HEK293T (cell line): ENCODE results near the gene CDC34.

Source experiments
- ARNT ChIP-seq: fragments of 450-650 bp; IDR thresholded peaks from 2 replicates; pipeline ENCODE4 v1.6.1; 2017; ENCODE audit warnings: mild to moderate bottlenecking
- BHLHE40 ChIP-seq: fragments of 450-650 bp; IDR thresholded peaks from 2 replicates; pipeline ENCODE4 v1.6.1; 2016; ENCODE audit warnings: mild to moderate bottlenecking, moderate library complexity, borderline replicate concordance
- ELF4 ChIP-seq: fragments of 450-650 bp; IDR thresholded peaks from 2 replicates; pipeline ENCODE4 v1.6.1; 2017; ENCODE audit warnings: antibody characterized with exemption
- FOXA1 ChIP-seq: fragments of 450-650 bp; IDR thresholded peaks from 2 replicates; pipeline ENCODE4 v1.6.1; 2016; ENCODE audit warnings: mild to moderate bottlenecking
- FOXK2 ChIP-seq: fragments of 450-650 bp; IDR thresholded peaks from 2 replicates; pipeline ENCODE4 v1.6.1; 2016; ENCODE audit warnings: mild to moderate bottlenecking
- FOXM1 ChIP-seq: fragments of 450-650 bp; IDR thresholded peaks from 2 replicates; pipeline ENCODE4 v1.6.1; 2017; ENCODE audit warnings: mild to moderate bottlenecking, borderline replicate concordance
- NFRKB ChIP-seq: fragments of 450-650 bp; IDR thresholded peaks from 2 replicates; pipeline ENCODE4 v1.6.1; 2016; ENCODE audit warnings: mild to moderate bottlenecking, moderate library complexity
- SUZ12 ChIP-seq: fragments of 450-650 bp; IDR thresholded peaks from 2 replicates; pipeline ENCODE4 v1.6.1; 2016; ENCODE audit warnings: mild to moderate bottlenecking

- no peak for TF ChIP-seq FOXA1
- TF ChIP-seq ARNT = no peak
- TF ChIP-seq FOXK2 = no peak
- no peak for TF ChIP-seq SUZ12
- TF ChIP-seq ELF4 = no peak
- TF ChIP-seq BHLHE40 = no peak
- no peak for TF ChIP-seq FOXM1
- no peak for TF ChIP-seq NFRKB
Measured at GRCh38 chr19:531009-531752, 379 bp upstream of the CDC34 start.
